ENCODE data around the gene SLC17A9. TPM values are rescaled to one million over a fixed set of nuclear protein-coding genes. Genes with fewer than 3 reads are reported as not detected.

SLC17A9 gene
- total RNA-seq, 1 experiment from 2014 or later: 0.28 TPM

- no peaks in the 10 kb centered on the region for H3K9me3 ChIP-seq (ENCODE audit: control insufficient read depth, insufficient read depth, low read depth, low read length)
- TF ChIP-seq CTCF (IDR thresholded peaks at IDR 0.05): no peak
- no peak for TF ChIP-seq POLR2AphosphoS5 (IDR thresholded peaks at IDR 0.05; ENCODE audit: low read depth, low read length)
- no peak for TF ChIP-seq REST (IDR thresholded peaks at IDR 0.05; ENCODE audit: insufficient read depth in 1 of 2, low read depth in 2 of 2, low read length in 1 of 2)
- TF ChIP-seq SIN3A (IDR thresholded peaks at IDR 0.05; ENCODE audit: borderline replicate concordance, insufficient read depth, low read depth, low read length): no peak
- TF ChIP-seq TCF7L2 (IDR thresholded peaks at IDR 0.05; ENCODE audit: low read depth, low read length): no peak
- intact Hi-C loops (cut with micrococcal nuclease; ENCODE audit: unreplicated experiment): no loop called here
- DNase-seq (ENCODE audit: low read depth, low spot score) (no peak), ATAC-seq (no peak)
- peak overlapping the region; percentile 75 for H3K27ac ChIP-seq (ENCODE audit: low read length)
- H3K36me3 ChIP-seq (ENCODE audit: control insufficient read depth, insufficient read depth, low read length): peaks cover 5% of the 10 kb centered on the region; the same call in 1 of the 2 replicates
- H3K4me3 ChIP-seq (ENCODE audit: low read depth in 2 of 2, low read length in 2 of 2): no peak overlapping the region; a peak in 1 of 4 replicates
- in situ Hi-C loops (cut with HindIII; ENCODE audit: low pct_unique_long_range_greater_than_20kb, low sequenced_read_pairs): no loop called here
- ChIA-PET CTCF (no interaction called here), POLR2A (interaction anchor here (1.0 kb wide), 1 partner anchor 16 kb away, joined by 4 read pairs; no protein-coding TSS in a partner anchor)
- no peaks in the 10 kb centered on the region for H3K27me3 ChIP-seq (ENCODE audit: control insufficient read depth, insufficient read depth, low read length)
- peaks cover 52% of the 10 kb centered on the region for H3K4me1 ChIP-seq (ENCODE audit: control insufficient read depth, insufficient read depth, low read length)
- no TSS peak for BruUV-seq (replicated peaks)
These were observed 17.1 kb upstream of the SLC17A9 start for GRCh38 chr20:62935204-62935967.

GRCh38 chr20:62935968-62936585 is 16.4 kb upstream of the SLC17A9 start:
- DNase-seq (ENCODE audit: low read depth, low spot score): no peak
- Histone ChIP-seq H3K36me3 (ENCODE audit: control insufficient read depth, insufficient read depth, low read length) (peaks cover 5% of the 10 kb centered on the region; the same call in 1 of the 2 replicates), H3K4me3 (ENCODE audit: low read depth in 2 of 2, low read length in 2 of 2) (peak overlapping the region; percentile 61 to 99), H3K4me1 (ENCODE audit: control insufficient read depth, insufficient read depth, low read length) (peaks cover 46% of the 10 kb centered on the region), H3K9me3 (ENCODE audit: control insufficient read depth, insufficient read depth, low read depth, low read length) (no peaks in the 10 kb centered on the region), H3K27me3 (ENCODE audit: control insufficient read depth, insufficient read depth, low read length) (no peaks in the 10 kb centered on the region), H3K27ac (ENCODE audit: low read length) (peak overlapping the region; percentile 75)
- TF ChIP-seq CTCF (IDR thresholded peaks at IDR 0.05) (no peak), SIN3A (IDR thresholded peaks at IDR 0.05; ENCODE audit: borderline replicate concordance, insufficient read depth, low read depth, low read length) (no peak), POLR2AphosphoS5 (IDR thresholded peaks at IDR 0.05; ENCODE audit: low read depth, low read length) (no peak), REST (IDR thresholded peaks at IDR 0.05; ENCODE audit: insufficient read depth in 1 of 2, low read depth in 2 of 2, low read length in 1 of 2) (no peak), TCF7L2 (IDR thresholded peaks at IDR 0.05; ENCODE audit: low read depth, low read length) (no peak)
- intact Hi-C loops (cut with micrococcal nuclease; ENCODE audit: unreplicated experiment): no loop called here
- in situ Hi-C loops (cut with HindIII; ENCODE audit: low pct_unique_long_range_greater_than_20kb, low sequenced_read_pairs): no loop called here
- ATAC-seq: no peak
- CTCF ChIA-PET: no interaction called here
- no TSS peak for BruUV-seq (replicated peaks)
- POLR2A ChIA-PET: interaction anchor here (1.0 kb wide), 1 partner anchor 16 kb away, joined by 4 read pairs; no protein-coding TSS in a partner anchor

Measured in Panc1 (cell line).